Measurements from ENCODE around the gene RGL2. TPM values are rescaled to one million over a fixed set of nuclear protein-coding genes. Genes with fewer than 3 reads are reported as not detected.
"Not testable (repeated sequence)": the region's sequence is repeated elsewhere in the genome, so short reads cannot be mapped to it uniquely, and the experiment has no call there.

The RGL2 gene
- total RNA-seq, 1 donor from 2014 or later, result 51.9 TPM

DNA sequence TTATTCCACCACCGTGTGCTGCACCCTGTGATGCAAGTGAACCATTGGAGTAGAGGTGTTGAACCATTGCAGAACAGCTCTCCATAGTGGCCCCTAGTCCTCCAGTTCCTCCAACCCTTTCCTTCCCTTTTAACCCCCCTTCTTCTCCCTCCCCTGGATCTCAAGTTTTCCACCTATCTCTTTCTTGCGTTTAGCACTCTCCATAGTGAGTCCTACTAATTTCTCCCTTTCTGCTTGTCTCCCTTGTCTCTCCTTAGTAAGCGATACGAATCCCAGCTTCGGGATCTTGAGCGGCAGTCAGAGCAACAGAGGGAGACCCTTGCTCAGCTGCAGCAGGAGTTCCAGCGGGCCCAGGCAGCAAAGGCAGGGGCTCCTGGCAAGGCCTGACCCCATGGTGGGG lies 8.3 kb downstream of the RGL2 start:
- DNase-seq, result no peak

- no peak for DNase-seq
These were observed 8.9 kb downstream of the RGL2 start for GRCh38 chr6:33289784-33290315.

GRCh38 chr6:33288921-33289783 lies 9.6 kb downstream of the RGL2 start, which contains the start of the genes PFDN6 and WDR46:
PFDN6 (plus strand) TSS chr6:33289601; CDS start chr6:33289857, 256 bp downstream.
WDR46 (minus strand) TSS chr6:33289239; CDS start chr6:33289170, 69 bp downstream.
- peak; percentile 96 for DNase-seq

GRCh38 chr6:33288141-33288920 lies 10.4 kb downstream of the RGL2 start:
- DNase-seq, result no peak

DNA sequence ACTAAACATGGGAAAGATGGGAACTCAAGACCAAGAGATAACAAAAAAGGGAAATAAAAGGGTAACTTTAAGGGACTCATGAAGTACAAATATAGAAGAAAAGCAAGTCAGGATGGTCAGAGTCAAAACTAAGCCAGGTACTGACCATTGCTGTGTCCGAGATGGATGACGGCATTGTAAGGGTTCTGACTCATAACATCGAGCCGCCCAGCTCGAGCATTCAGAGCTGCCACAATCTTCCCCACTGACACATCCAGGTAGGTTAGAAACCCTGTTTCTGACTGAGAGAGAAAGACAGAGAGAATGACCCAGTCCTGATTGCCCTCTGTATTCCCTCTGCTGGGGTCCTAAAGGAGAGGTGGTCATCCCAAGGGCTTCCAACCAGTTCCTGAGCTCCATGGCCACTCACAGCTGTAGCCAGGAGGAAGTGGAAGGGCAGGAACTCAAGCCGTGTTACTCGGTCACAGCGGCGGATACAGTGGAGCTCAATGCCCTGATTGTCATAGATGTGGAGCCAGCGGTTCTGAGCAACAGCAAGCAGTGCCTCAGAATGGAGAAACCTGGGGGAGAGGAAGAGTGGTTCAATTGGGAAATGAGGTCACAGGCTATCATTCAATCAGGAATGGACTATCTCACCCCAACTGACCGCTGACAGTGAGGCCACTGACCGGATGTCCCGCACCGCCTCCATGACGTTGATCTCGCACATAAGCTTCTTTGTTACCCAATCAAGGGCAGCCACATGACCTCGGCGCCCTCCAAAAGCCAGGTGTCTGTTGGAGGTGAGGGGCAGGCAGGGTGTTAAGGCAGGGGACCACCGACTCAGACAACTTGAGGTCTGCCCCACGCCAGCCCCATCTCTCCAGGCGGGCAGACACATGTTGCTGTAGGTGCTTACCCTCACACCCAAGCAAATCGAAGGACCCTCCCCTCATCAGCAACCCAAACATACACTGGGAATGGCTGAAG lies 11.5 kb downstream of the RGL2 start:
- no peak for DNase-seq

- not testable (repeated sequence) for DNase-seq
These were observed 13.5 kb downstream of the RGL2 start for GRCh38 chr6:33285214-33285613.

DNA sequence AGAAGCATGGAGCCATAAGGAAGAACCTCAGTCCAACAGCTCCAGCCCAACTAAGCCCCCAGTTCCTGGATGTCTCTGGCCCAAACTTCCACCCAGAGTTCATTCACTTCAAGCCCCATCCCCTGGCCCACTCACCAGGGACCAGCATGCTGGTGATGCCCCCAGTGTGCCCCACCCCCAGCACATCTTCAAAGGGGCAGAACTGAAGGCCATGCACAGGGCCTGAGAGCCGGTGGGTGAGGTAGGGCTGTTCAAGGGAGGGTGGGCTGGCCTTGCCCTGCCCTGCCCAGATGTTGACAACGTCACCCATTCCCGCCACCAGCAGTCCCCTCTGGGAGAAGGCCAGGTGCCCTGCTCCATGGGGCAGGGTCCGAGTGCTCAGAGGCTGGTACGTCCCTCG lies 18.2 kb downstream of the RGL2 start:
- DNase-seq, result no peak

- no peak for DNase-seq
These were observed 18.7 kb downstream of the RGL2 start for GRCh38 chr6:33279971-33280511.

DNA sequence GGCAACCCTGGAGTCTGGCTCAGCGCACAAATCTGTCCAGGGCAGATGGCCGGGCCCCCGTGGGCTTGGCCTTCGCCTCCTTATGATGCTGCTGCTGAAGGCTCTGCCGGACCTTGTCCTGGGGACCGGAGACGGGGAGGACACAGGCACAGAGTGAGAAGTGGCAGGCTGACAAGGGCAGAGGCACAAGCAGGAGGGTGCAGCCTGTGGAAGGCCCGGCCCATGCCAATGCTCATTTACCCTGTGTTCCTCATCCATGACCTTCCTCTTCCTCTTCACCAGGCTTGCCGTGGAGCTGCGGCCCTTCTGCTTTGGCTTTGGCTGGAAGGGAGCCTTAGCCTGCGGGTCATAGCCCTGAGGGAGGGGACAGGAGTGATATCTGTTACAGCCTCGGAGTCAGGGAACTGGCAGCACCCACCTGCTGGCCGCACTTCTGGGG lies 19.5 kb downstream of the RGL2 start:
- no peak for DNase-seq

- DNase-seq, result no peak
These were observed 19.9 kb downstream of the RGL2 start for GRCh38 chr6:33278810-33279209.

- DNase-seq, result no peak
These were observed 20.4 kb downstream of the RGL2 start for GRCh38 chr6:33278392-33278741.

GRCh38 chr6:33277663-33278391 lies 20.9 kb downstream of the RGL2 start:
- DNase-seq, result no peak

- peak; percentile 75 for DNase-seq
These were observed 21.7 kb downstream of the RGL2 start, which contains the start of gene B3GALT4 for GRCh38 chr6:33276864-33277662. B3GALT4 (plus strand) TSS chr6:33277123; CDS start chr6:33277420, 297 bp downstream.

DNA sequence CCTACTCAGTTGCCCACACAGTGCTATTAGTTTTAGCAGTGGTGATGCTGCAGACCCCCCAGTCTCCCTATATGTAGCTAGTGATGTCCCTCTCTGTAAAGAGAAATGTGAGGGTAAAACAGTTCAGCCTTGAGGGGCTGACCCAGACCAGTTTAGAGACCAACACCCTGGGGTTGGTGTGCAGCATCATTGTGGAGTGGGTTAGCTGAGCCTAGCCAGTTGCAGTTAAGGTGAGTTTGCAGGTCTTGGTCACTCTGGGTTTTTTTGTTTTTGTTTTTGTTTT lies 22.2 kb downstream of the RGL2 start:
- no peak for DNase-seq

GRCh38 chr6:33275795-33276580 lies 22.8 kb downstream of the RGL2 start:
- DNase-seq, result not testable (repeated sequence)

- DNase-seq, result no peak
These were observed 24.5 kb downstream of the RGL2 start for GRCh38 chr6:33273924-33274902.

GRCh38 chr6:33273129-33273923 lies 25.4 kb downstream of the RGL2 start:
- no peak for DNase-seq

Measured in tongue (tissue), 2 donors.